SK-N-SH (cell line): ENCODE results near the gene CDH4. TPM values are rescaled to one million over a fixed set of nuclear protein-coding genes. Genes with fewer than 3 reads are reported as not detected.

Experiments
- CTCF ChIA-PET: fragments of 300-600, 350-600 bp; formaldehyde crosslinking; extraction: SDS; loops from one replicate; lab custom pipeline; 2021; lab: Yijun Ruan, JAX
- POLR2A ChIA-PET: fragments of 350-600 bp; sonication (Branson Sonifier 250); formaldehyde crosslinking; extraction: SDS; loops from one replicate; lab custom pipeline; 2020; ENCODE audit warnings: antibody characterized with exemption, inconsistent platforms; lab: Yijun Ruan, JAX
- DNase-seq: peaks from one replicate; pipeline ENCODE4 v3.0.0; 2012
- H2AFZ ChIP-seq: fragments of 200-600 bp; sonication (generic); 2 replicates; pipeline ENCODE4 v1.8.1; 2016; ENCODE audit warnings: antibody characterized with exemption, mild to moderate bottlenecking, low read depth
- H3F3A ChIP-seq: fragments of 200-600 bp; sonication (generic); replicated peaks from 2 replicates; pipeline ENCODE3; 2016; ENCODE audit warnings: antibody characterized with exemption, mild to moderate bottlenecking; ENCODE audit not compliant: insufficient read depth
- H3K27ac ChIP-seq, 2 experiments: fragments of 200-500 bp in 1 of 2; fragments of 200-600 bp in 1 of 2; sonication (Bioruptor generic) in 1 of 2; sonication (generic), shearing (Covaris generic) in 1 of 2; 2 replicates each; pipeline versions ENCODE4 v1.5.1 to v1.6.1; 2014 to 2016; ENCODE audit warnings: low read depth in 2 of 2, inconsistent platforms in 1 of 2, low read length in 1 of 2, mild to moderate bottlenecking in 1 of 2, mixed read lengths in 1 of 2
- H3K27me3 ChIP-seq: fragments of 200-600 bp; sonication (generic), shearing (Covaris generic); 2 replicates; pipeline ENCODE4 v1.6.1; 2016; ENCODE audit warnings: mixed run types; ENCODE audit not compliant: insufficient read depth
- H3K36me3 ChIP-seq, 2 experiments: fragments of 200-500 bp in 1 of 2; fragments of 200-600 bp in 1 of 2; sonication (Bioruptor generic) in 1 of 2; sonication (generic) in 1 of 2; replicated peaks in 1 of 2; 2 replicates each; pipeline versions ENCODE3 to v1.5.1; 2014 to 2016; ENCODE audit warnings: low read length in 1 of 2, mild to moderate bottlenecking in 1 of 2; ENCODE audit not compliant: insufficient read depth in 2 of 2, control insufficient read depth in 1 of 2
- H3K4me1 ChIP-seq, 2 experiments: fragments of 200-500 bp in 1 of 2; fragments of 200-600 bp in 1 of 2; sonication (Bioruptor generic) in 1 of 2; sonication (generic), shearing (Covaris generic) in 1 of 2; 2 replicates each; pipeline versions ENCODE4 v1.5.1 to v1.6.1; 2014 to 2016; ENCODE audit warnings: low read depth in 1 of 2, low read length in 1 of 2, mixed run types in 1 of 2; ENCODE audit not compliant: insufficient read depth in 2 of 2, control insufficient read depth in 1 of 2
- H3K4me2 ChIP-seq: fragments of 200-600 bp; sonication (generic), shearing (Covaris generic); 2 replicates; pipeline ENCODE4 v1.6.1; 2017; ENCODE audit warnings: mixed run types
- H3K4me3 ChIP-seq, 2 experiments: fragments of 200-500 bp in 1 of 2; fragments of 200-600 bp in 1 of 2; sonication (Bioruptor generic) in 1 of 2; sonication (generic), shearing (Covaris generic) in 1 of 2; 2 replicates each; pipeline versions ENCODE4 v1.5.1 to v1.8.1; 2014 to 2016; ENCODE audit warnings: low read depth in 2 of 2, inconsistent platforms in 1 of 2, low read length in 1 of 2, mild to moderate bottlenecking in 1 of 2, mixed read lengths in 1 of 2, moderate library complexity in 1 of 2
- H3K79me2 ChIP-seq: fragments of 200-600 bp; sonication (generic); 2 replicates; pipeline ENCODE4 v1.8.1; 2017; ENCODE audit warnings: mild to moderate bottlenecking; ENCODE audit not compliant: insufficient read depth
- H3K9ac ChIP-seq: fragments of 200-600 bp; sonication (generic); 2 replicates; pipeline ENCODE4 v1.6.1; 2017; ENCODE audit warnings: mixed run types
- H3K9me2 ChIP-seq: fragments of 200-600 bp; sonication (generic); 2 replicates; pipeline ENCODE4 v1.6.1; 2017; ENCODE audit warnings: mixed run types
- H3K9me3 ChIP-seq: fragments of 200-600 bp; sonication (generic); 2 replicates; pipeline ENCODE4 v1.6.1; 2017; ENCODE audit warnings: mixed run types, mild to moderate bottlenecking, moderate library complexity
- H4K20me1 ChIP-seq: fragments of 200-600 bp; sonication (generic); 2 replicates; pipeline ENCODE4 v1.6.1; 2017; ENCODE audit warnings: mild to moderate bottlenecking, mixed run types; ENCODE audit not compliant: insufficient read depth
- CHD2 ChIP-seq: fragments of 150-350 bp; IDR thresholded peaks from 2 replicates; pipeline ENCODE4 v1.6.1; 2018; ENCODE audit warnings: low read length; ENCODE audit not compliant: partially characterized antibody
- EP300 ChIP-seq, 2 experiments: IDR thresholded peaks; 2 replicates each; pipeline versions ENCODE4 v1.4.0 to v1.6.1; 2012; ENCODE audit warnings: borderline replicate concordance in 1 of 2, low read depth in 1 of 2, low read length in 1 of 2
- EZH2phosphoT487 ChIP-seq: fragments of 200-600 bp; sonication (generic); IDR thresholded peaks from 2 replicates; pipeline ENCODE4 v1.6.1; 2017; ENCODE audit warnings: low read depth, mixed run types, mild to moderate bottlenecking, antibody characterized with exemption, moderate library complexity, borderline replicate concordance
- FOXJ3 ChIP-seq: sonication (generic); formaldehyde crosslinking; IDR thresholded peaks from 2 replicates; pipeline ENCODE4 v1.5.1; 2020; ENCODE audit warnings: mild to moderate bottlenecking, missing genetic modification reagents
- FOXM1 ChIP-seq: IDR thresholded peaks from 2 replicates; pipeline ENCODE4 v1.4.0; 2012; ENCODE audit warnings: low read depth, mild to moderate bottlenecking
- MAX ChIP-seq: IDR thresholded peaks from 2 replicates; pipeline ENCODE4 v1.4.0; 2012; ENCODE audit warnings: low read depth
- RAD21 ChIP-seq: IDR thresholded peaks from 2 replicates; pipeline ENCODE4 v1.6.1; 2012; ENCODE audit warnings: mild to moderate bottlenecking, low read length
- RCOR1 ChIP-seq: fragments of 150-350 bp; IDR thresholded peaks from 2 replicates; pipeline ENCODE4 v1.6.1; 2017; ENCODE audit warnings: antibody characterized with exemption, low read length
- RXRA ChIP-seq: IDR thresholded peaks from 2 replicates; pipeline ENCODE4 v1.4.0; 2012; ENCODE audit warnings: low read depth, mild to moderate bottlenecking, borderline replicate concordance
- SMC3 ChIP-seq: IDR thresholded peaks from 2 replicates; pipeline ENCODE4 v1.6.1; 2012; ENCODE audit warnings: low read depth, low read length, improper control_type of control experiment
- TCF12 ChIP-seq: IDR thresholded peaks from 2 replicates; pipeline ENCODE4 v1.4.0; 2012
- TEAD4 ChIP-seq: IDR thresholded peaks from 2 replicates; pipeline ENCODE4 v1.4.0; 2012; ENCODE audit warnings: mild to moderate bottlenecking, borderline replicate concordance; ENCODE audit not compliant: insufficient read depth
- USF2 ChIP-seq: fragments of 150-350 bp; IDR thresholded peaks from 2 replicates; pipeline ENCODE4 v1.6.1; 2017; ENCODE audit warnings: antibody characterized with exemption, low read length, low read depth, borderline replicate concordance
- WGBS: methylation state at CpG from one replicate; pipeline ENCODE4 v1.1.6; 2017; ENCODE audit warnings: low lambda C conversion rate; 5-methylcytosine and 5-hydroxymethylcytosine counted together
- polyA plus RNA-seq, 3 experiments: library from polyadenylated mRNA; depleted of rRNA; stranded (reverse); fragments of >200 nt; gene quantifications; 2 replicates each; pipeline ENCODE4 v1.2.3, GENCODE V29; 2012
- TF ChIP-seq, protein P1 (sequence below): fragments of 200-600 bp; sonication (generic); IDR thresholded peaks from 2 replicates; pipeline ENCODE4 v1.6.1; 2017; ENCODE audit warnings: antibody characterized with exemption, mild to moderate bottlenecking, moderate library complexity
- TF ChIP-seq, protein P2 (sequence below): IDR thresholded peaks from 2 replicates; pipeline ENCODE4 v1.4.0; 2012; ENCODE audit warnings: low read depth, borderline replicate concordance
- TF ChIP-seq, protein P3 (sequence below): fragments of 150-350 bp; IDR thresholded peaks from 2 replicates; pipeline ENCODE4 v1.6.1; 2016; ENCODE audit warnings: mild to moderate bottlenecking, low read depth, low read length

The CDH4 gene
- polyA plus RNA-seq, 1 of the 3 experiments (the other 2 are of a cell fraction): not detected

DNA sequence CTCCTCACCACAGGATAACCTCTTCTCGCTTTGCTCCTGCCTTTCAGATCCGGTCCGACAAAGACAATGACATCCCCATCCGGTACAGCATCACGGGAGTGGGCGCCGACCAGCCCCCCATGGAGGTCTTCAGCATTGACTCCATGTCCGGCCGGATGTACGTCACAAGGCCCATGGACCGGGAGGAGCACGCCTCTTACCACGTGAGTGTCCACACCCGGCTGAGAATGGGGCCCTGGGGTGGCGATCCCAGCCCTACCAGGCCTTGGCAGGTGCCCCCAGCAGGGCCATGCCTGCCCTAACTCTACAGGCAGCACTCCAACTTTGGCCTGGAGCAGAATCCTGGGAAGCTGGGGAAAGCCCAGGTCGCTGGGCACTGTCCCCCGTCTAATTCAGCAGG, 592.6 kb downstream of the CDH4 start:
- no peak overlapping the region for H2AFZ ChIP-seq
- H3K4me3 ChIP-seq: no peak overlapping the region
- H3K4me2 ChIP-seq: no peak overlapping the region
- TF ChIP-seq FOXJ3 (no peak), FOXM1 (no peak), RCOR1 (no peak), RXRA (no peak), RAD21 (no peak), CHD2 (no peak), MAX (no peak), EP300 (IDR thresholded peaks at IDR 0.05; ENCODE audit: borderline replicate concordance in 1 of 2, low read depth in 1 of 2, low read length in 1 of 2) (no peak), TCF12 (no peak), TEAD4 (no peak), USF2 (no peak), SMC3 (no peak), EZH2phosphoT487 (no peak)
- TF ChIP-seq, protein P1, sequence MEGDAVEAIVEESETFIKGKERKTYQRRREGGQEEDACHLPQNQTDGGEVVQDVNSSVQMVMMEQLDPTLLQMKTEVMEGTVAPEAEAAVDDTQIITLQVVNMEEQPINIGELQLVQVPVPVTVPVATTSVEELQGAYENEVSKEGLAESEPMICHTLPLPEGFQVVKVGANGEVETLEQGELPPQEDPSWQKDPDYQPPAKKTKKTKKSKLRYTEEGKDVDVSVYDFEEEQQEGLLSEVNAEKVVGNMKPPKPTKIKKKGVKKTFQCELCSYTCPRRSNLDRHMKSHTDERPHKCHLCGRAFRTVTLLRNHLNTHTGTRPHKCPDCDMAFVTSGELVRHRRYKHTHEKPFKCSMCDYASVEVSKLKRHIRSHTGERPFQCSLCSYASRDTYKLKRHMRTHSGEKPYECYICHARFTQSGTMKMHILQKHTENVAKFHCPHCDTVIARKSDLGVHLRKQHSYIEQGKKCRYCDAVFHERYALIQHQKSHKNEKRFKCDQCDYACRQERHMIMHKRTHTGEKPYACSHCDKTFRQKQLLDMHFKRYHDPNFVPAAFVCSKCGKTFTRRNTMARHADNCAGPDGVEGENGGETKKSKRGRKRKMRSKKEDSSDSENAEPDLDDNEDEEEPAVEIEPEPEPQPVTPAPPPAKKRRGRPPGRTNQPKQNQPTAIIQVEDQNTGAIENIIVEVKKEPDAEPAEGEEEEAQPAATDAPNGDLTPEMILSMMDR: no peak
- TF ChIP-seq, protein P2, sequence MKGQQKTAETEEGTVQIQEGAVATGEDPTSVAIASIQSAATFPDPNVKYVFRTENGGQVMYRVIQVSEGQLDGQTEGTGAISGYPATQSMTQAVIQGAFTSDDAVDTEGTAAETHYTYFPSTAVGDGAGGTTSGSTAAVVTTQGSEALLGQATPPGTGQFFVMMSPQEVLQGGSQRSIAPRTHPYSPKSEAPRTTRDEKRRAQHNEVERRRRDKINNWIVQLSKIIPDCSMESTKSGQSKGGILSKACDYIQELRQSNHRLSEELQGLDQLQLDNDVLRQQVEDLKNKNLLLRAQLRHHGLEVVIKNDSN: no peak
- TF ChIP-seq, protein P3, sequence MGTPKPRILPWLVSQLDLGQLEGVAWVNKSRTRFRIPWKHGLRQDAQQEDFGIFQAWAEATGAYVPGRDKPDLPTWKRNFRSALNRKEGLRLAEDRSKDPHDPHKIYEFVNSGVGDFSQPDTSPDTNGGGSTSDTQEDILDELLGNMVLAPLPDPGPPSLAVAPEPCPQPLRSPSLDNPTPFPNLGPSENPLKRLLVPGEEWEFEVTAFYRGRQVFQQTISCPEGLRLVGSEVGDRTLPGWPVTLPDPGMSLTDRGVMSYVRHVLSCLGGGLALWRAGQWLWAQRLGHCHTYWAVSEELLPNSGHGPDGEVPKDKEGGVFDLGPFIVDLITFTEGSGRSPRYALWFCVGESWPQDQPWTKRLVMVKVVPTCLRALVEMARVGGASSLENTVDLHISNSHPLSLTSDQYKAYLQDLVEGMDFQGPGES: no peak
- H3K36me3 ChIP-seq: no peaks in the 10 kb centered on the region
- H4K20me1 ChIP-seq: no peaks in the 10 kb centered on the region
- 53% methylated on average over 4 of the region's 17 CpGs for whole genome bisulfite sequencing
- no peak overlapping the region for H3K27ac ChIP-seq
- no peak for DNase-seq
- H3K79me2 ChIP-seq: no peaks in the 10 kb centered on the region
- POLR2A ChIA-PET: no interaction called here
- CTCF ChIA-PET: interaction anchor here (1.4 kb wide), 1 partner anchor 312 kb away, joined by 3 read pairs; no protein-coding TSS in a partner anchor
- H3K4me1 ChIP-seq: no peaks in the 10 kb centered on the region
- no peaks in the 10 kb centered on the region for H3K9me3 ChIP-seq
- H3F3A ChIP-seq: no peaks in the 10 kb centered on the region
- H3K9ac ChIP-seq: no peak overlapping the region
- H3K9me2 ChIP-seq: no peaks in the 10 kb centered on the region
- no peaks in the 10 kb centered on the region for H3K27me3 ChIP-seq
